ENCODE data around the gene CTSE.

Gene CTSE

GRCh38 chr1:206002871-206003801, 20.6 kb downstream of the CTSE start, which contains the start of gene RAB7B:
TSS of gene RAB7B (minus strand) at chr1:206003395. CDS start at chr1:205994135, 9,260 bp downstream.
- no peak within 1 kb of the TSS for H3K9ac ChIP-seq
- no peaks in the 10 kb centered on the region for H3K27me3 ChIP-seq (ENCODE audit: insufficient read depth, low read depth)
- H4K20me1 ChIP-seq (ENCODE audit: insufficient read depth) = no peaks in the 10 kb centered on the region
- peaks cover 11% of the 10 kb centered on the region for H3K4me1 ChIP-seq (ENCODE audit: low read depth, poor library complexity, severe bottlenecking)
- no peaks in the 10 kb centered on the region for H3K36me3 ChIP-seq (ENCODE audit: insufficient read depth)
- no peak within 1 kb of the TSS for H2AFZ ChIP-seq (ENCODE audit: low read depth)
- H3K4me2 ChIP-seq = peak within 1 kb of the TSS; percentile 3; the same call in 1 of the 2 replicates
- H3K79me2 ChIP-seq (ENCODE audit: insufficient read depth, low read depth) = no peaks in the 10 kb centered on the region
- H3K27ac ChIP-seq = no peak within 1 kb of the TSS
- no peak within 1 kb of the TSS for H3K4me3 ChIP-seq (IDR thresholded peaks at IDR 0.05; ENCODE audit: insufficient read depth, low read depth, low read length)
- TF ChIP-seq CTCF (conservative IDR thresholded peaks at IDR 0.05; ENCODE audit: low read depth, low read length) = no peak

DNA sequence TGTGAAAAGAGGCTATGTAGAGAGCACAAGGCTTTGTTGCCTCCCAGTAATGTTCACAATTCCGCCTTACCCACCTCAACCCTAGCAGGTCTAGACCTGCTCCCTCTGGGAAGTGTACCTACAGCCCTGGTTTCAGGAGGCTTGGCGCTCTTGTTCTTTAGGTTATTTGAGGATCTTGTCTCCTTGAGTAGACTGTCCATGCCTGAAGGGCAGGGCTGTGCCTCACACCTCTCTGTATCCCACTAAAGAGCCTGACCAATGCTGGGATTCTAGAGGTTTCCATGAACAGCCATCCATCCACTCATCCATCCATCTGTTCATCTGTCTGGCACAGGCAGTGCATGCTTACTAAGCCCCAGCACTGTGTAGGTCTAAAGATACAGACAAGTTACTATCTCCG, 21.5 kb downstream of the CTSE start:
- Histone ChIP-seq H3K79me2 (ENCODE audit: insufficient read depth, low read depth) (no peaks in the 10 kb centered on the region), H3K27me3 (ENCODE audit: insufficient read depth, low read depth) (no peaks in the 10 kb centered on the region), H2AFZ (ENCODE audit: low read depth) (no peak overlapping the region), H3K4me1 (ENCODE audit: low read depth, poor library complexity, severe bottlenecking) (peaks cover 11% of the 10 kb centered on the region), H3K4me2 (no peak overlapping the region), H3K4me3 (IDR thresholded peaks at IDR 0.05; ENCODE audit: insufficient read depth, low read depth, low read length) (no peak overlapping the region), H4K20me1 (ENCODE audit: insufficient read depth) (no peaks in the 10 kb centered on the region), H3K36me3 (ENCODE audit: insufficient read depth) (no peaks in the 10 kb centered on the region), H3K9ac (no peak overlapping the region), H3K27ac (no peak overlapping the region)
- no peak for TF ChIP-seq CTCF (conservative IDR thresholded peaks at IDR 0.05; ENCODE audit: low read depth, low read length)

- no peak overlapping the region for H2AFZ ChIP-seq (ENCODE audit: low read depth)
- no peak overlapping the region for H3K27ac ChIP-seq
Measured at GRCh38 chr1:206001476-206001888, 22.2 kb downstream of the CTSE start.

DNA sequence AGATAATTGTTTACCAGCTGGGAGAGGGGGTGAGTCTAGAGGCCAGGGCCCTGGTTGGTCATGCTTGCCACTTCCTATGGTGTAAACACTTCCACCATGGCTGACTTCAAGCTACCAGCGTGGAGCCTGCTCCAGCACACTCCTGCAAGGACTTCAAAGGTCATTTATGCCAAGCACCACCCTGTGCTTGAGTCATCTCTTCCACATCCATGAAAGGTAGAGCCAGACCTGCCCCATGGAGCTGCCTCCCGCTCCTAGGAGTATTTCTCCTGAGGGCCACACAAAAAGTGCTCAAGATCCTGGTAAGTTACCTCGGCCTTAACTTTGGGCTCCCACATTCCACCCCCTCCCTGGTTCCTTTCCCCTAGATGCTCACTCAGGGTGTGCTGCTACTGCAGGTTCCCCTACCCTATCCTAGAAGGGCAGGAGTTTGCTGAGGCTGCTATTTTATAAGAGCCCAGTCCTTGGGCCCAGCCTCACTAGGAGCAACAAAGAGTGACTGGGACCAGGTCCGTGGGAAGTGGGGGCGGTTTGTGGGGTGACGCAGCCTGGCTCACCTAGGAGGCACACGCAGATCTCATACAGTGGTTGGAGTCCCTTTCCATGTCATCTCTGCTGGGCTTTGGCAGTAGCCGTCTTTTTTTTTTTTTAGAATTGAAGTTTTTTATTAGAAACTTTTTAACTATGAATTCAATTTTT, 22.9 kb downstream of the CTSE start:
- no peaks in the 10 kb centered on the region for H4K20me1 ChIP-seq (ENCODE audit: insufficient read depth)
- no peak overlapping the region for H3K4me3 ChIP-seq (IDR thresholded peaks at IDR 0.05; ENCODE audit: insufficient read depth, low read depth, low read length)
- H2AFZ ChIP-seq (ENCODE audit: low read depth) = no peak overlapping the region
- H3K27ac ChIP-seq = no peak overlapping the region
- TF ChIP-seq CTCF (conservative IDR thresholded peaks at IDR 0.05; ENCODE audit: low read depth, low read length) = no peak
- no peaks in the 10 kb centered on the region for H3K27me3 ChIP-seq (ENCODE audit: insufficient read depth, low read depth)
- H3K36me3 ChIP-seq (ENCODE audit: insufficient read depth) = no peaks in the 10 kb centered on the region
- peaks cover 11% of the 10 kb centered on the region for H3K4me1 ChIP-seq (ENCODE audit: low read depth, poor library complexity, severe bottlenecking)
- no peaks in the 10 kb centered on the region for H3K79me2 ChIP-seq (ENCODE audit: insufficient read depth, low read depth)
- no peak overlapping the region for H3K9ac ChIP-seq
- H3K4me2 ChIP-seq = no peak overlapping the region

More at GRCh38 chr1:206001476-206001888, 22.2 kb downstream of the CTSE start:
- no peak overlapping the region for H3K4me2 ChIP-seq
- H3K79me2 ChIP-seq (ENCODE audit: insufficient read depth, low read depth) = no peaks in the 10 kb centered on the region
- no peak overlapping the region for H3K4me3 ChIP-seq (IDR thresholded peaks at IDR 0.05; ENCODE audit: insufficient read depth, low read depth, low read length)
- H3K9ac ChIP-seq = no peak overlapping the region
- no peaks in the 10 kb centered on the region for H3K27me3 ChIP-seq (ENCODE audit: insufficient read depth, low read depth)
- no peaks in the 10 kb centered on the region for H4K20me1 ChIP-seq (ENCODE audit: insufficient read depth)
- H3K4me1 ChIP-seq (ENCODE audit: low read depth, poor library complexity, severe bottlenecking) = peaks cover 11% of the 10 kb centered on the region
- TF ChIP-seq CTCF (conservative IDR thresholded peaks at IDR 0.05; ENCODE audit: low read depth, low read length) = no peak
- no peaks in the 10 kb centered on the region for H3K36me3 ChIP-seq (ENCODE audit: insufficient read depth)

Measured in KMS-11 (cell line).